ENCODE results near the gene PHB1.

DNA sequence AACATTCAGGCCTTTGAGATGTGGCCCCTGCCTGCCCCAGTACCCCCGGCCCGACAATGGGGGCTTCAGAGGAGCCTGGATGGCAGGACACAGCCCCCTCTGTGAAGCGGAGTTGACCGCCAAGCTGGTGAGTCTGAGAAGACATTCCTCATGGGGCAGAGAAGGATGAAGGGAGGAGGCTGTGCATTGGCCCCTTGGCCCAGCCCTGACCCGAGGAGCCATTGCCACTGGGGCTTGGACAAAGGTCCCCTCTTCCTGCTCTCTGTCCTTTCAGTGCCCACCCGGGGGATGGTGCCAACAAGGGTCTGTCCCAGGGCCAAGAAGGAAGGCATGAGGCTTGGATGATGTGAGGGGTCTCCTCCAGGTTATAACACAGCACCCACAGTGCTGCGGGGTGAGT, 30.9 kb upstream of the PHB1 start:
- TF ChIP-seq ZNF155 (tag by site-specific recombination; IDR thresholded peaks at IDR 0.05): no peak
- no peak for TF ChIP-seq ZSCAN16 (tag by site-specific recombination; IDR thresholded peaks at IDR 0.05)
- no peak for TF ChIP-seq KLF9 (tag by site-specific recombination; IDR thresholded peaks at IDR 0.05; ENCODE audit: low read depth)
- no peak for TF ChIP-seq CTCF (tag by site-specific recombination; IDR thresholded peaks at IDR 0.05)
- TF ChIP-seq ZNF768 (tag by site-specific recombination; IDR thresholded peaks at IDR 0.05): no peak
- no peak for TF ChIP-seq GLIS1 (tag by site-specific recombination; IDR thresholded peaks at IDR 0.05)
- no peak for TF ChIP-seq ZBTB20 (tag by site-specific recombination; IDR thresholded peaks at IDR 0.05)
